Stimulated activated naive CD8-positive, alpha-beta T cell treated with anti-CD3 and anti-CD28 coated beads, Interleukin-15, Interleukin-2, amounts not matched to agents 100 U/mL and 50 U/mL, for 24 hours (primary cell): ENCODE measurements around the gene RPE65.
A peak's percentile ranks its signal among the peaks of the same experiment; 100 is the strongest.
"Not testable (repeated sequence)": the region's sequence is repeated elsewhere in the genome, so short reads cannot be mapped to it uniquely, and the experiment has no call there.

Experiments
- ATAC-seq: fragments of 150-1000 bp; cut with Tn5 transposase; one replicate; pipeline ENCODE4 v1.10.0; 2021
- DNase-seq: peaks from one replicate; pipeline ENCODE4 v3.0.0; 2021

The RPE65 gene

DNA sequence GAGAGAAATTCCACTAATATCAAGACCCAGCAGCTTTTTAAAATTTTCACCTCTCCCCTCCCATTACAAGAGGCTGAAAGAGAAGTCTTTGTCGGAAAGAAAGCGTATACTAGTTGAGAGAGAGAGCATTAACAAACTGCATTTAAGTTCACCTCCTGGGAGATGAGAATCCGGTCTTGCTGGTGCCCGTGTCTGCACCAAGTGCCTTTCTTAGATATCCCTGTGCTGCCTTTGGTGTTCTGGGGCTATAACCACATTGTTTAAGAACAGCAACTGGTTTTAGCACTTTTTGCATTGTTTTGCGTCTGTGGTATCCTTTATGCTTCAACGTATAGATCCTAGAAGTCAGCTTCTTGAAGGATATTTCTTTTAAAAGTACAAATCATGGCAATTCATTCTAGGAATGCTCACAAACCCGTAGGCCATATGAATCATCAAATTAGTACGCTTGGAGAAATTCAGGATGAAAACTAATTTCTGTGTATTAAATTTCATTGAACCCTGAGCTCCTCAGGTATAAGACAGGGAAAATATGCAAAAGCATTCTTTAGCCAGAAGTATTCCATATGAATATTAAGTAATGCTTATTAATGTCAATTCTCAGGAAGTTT, 3.4 kb upstream of the RPE65 start:
- ATAC-seq = no peak
- DNase-seq = no peak

DNA sequence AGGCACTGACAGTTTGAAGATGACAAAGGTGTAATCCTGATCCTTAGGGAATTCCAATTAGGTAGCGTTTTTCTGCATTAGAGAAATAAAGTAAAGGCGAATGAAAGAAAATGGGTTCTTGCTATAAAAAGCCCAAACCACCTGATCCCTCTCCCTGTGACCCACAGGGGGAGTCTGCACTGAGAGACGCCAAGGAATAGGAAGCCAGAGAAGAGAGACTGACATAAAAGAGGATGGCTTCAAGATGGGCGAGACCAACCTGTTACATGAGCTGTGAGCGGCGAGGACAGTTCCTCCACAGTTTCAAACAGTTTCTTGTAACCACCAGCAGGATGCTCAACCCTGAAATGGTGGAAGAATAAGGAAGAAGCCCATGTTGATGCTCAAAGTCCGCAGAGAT, 1.4 kb downstream of the RPE65 start:
- no peak for DNase-seq
- no peak for ATAC-seq

DNA sequence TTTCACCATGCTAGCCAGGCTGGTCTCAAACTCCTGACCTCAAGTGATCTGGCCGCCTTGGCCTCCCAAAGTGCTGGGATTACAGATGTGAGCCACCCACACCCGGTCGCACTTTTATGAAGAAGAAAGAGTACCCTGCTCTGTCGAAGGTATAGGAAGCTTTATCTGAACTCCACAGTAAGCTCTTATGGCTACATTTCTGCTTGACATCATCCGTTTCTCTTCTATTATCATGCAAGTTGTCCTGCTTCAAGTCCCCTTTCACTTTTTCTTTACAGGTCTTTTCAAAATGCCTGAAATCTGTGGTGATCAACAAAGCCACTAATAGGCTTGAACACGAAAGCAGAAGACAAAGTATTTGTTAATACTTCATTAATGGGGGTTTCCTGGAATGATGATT, 4.0 kb downstream of the RPE65 start:
- no peak for ATAC-seq
- DNase-seq = no peak

DNA sequence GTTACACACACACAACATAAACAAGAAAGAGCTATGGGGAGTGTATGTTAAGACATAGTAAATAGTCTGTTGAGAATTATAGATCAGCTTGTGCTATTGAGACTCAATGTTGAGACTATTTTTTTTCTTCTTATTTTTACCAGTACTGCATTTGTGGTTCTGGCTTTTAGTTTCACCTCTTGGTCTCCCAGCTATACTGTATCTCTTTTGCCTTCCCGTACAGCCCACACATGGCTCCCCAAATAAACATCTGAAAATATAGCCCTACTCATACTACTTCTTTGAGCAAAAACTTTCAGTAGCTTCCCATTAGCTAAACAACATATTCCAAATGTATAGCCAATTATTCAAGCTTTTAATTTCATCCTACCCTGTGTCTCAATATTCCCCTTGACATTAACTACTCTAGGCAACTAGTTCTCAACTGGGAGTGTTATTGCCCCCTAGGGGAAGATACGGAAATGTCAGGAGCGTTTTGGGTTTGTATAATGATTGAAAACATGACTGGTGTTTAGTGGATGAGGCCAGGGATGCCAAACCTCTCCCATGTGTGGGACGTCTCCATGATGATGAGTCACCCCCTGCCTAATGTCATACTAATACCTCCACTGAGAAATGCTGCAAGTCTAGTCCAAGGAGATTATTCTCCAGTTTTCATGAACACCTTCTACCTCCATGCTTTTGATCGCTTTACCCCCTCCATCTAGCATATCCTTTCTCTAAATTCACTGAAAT, 6.8 kb downstream of the RPE65 start:
- DNase-seq = peak; percentile 5

DNA sequence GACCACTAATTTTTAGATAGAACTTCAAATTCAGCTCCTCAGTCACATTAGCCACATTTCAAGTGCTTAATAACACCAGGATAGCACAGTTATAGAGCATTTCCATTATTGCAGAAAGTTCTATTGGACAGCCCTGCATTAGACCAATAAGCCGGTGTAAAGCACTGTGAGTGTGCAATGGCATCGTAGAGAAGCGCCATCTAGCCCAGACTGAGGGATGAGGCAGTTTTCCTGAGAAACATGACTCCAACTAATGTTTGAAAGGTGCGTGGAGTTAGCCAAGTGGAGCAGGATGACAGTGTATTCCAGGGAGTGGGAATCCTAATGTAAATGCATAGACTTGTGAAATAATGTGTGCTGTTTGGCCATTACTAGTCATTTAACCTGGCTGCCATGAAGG, 7.7 kb downstream of the RPE65 start:
- no peak for ATAC-seq
- DNase-seq = no peak

More for the DNA sequence above, 6.8 kb downstream of the RPE65 start:
- ATAC-seq = no peak

DNA sequence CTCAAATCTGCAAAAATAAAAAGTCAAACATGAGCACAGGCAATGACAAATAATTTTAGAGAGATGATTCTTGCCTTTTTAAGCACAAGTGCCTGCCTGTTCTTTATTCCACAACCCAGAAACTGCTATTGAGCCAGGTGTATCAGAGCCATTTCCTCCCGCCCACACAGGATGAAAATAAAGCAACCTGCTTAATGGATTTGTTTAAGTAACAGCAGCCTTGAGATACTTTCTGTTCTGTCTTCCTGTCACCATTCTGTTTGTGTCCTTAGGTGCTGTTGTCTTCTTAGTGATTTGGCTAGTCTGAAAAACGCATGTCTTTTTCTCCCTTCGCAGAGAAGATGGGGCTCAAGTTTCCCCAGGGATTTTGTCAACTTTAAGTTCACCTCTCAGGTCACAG, 11.4 kb downstream of the RPE65 start:
- DNase-seq (no peak), ATAC-seq (no peak)

DNA sequence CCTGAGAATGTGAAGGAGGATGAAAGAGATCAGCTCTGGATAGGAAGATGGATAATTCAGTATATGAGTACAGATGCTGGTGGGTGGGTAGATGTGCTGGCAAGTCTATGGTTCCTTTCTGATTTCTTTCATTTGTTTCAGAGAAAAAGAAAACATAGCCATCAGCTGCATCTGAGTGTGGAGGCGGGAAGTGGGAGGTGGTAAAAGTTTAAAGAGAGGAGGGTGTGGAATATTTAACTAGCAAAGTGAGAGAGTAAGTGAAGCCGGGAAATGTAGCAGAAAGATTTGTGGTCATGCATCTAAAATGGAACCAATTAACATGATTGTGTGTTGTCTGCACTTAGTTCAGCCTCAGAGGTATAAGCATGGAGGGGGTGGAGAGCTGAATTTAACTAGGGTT, 16.4 kb downstream of the RPE65 start:
- ATAC-seq = no peak
- DNase-seq = no peak

DNA sequence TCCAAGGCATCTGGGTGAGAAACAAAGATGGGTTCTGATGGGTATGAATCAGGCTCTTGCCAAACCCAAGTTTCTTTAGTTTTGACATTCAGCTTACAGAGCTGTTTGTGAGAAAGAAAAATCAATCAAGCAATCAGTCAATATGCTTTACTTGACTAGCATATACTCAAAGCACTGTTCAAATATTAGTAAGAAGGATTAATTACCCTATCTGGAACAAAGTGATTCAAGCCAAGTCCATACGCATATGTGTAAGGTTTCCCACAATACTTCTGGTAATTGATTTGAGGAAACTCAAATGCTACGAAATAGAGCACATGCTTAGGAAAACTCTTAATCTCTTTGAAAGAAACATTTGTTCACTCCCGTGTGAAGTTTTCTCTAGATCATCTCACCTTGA, 18.7 kb downstream of the RPE65 start:
- ATAC-seq = no peak

DNA sequence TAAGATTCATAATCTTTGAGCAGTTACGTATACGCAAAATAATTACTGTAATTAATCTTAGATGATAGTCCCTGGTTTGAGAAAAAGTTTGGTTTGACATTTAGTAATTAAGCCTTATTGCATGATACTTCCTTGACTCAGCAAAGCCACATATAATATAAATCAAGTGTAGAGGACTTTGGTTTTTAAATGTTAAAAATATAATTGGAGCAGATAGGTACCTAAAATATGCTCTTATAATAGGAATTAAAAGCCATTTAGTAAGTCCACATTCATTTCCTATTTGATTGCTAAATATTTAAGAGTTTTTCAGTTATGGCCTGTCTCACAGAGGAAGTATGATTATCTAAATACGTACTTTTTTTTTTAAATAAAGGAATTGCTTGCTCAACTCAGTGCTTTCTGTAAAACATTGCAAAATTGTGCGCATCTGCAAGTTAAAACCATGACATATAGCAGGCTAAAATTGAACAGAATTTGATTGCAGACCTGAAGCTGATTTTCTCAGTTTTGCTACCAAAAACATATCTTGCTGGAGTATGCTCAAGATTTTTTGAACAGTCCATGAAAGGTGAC, 20.4 kb downstream of the RPE65 start:
- DNase-seq = no peak
- no peak for ATAC-seq

More for the DNA sequence above, 18.7 kb downstream of the RPE65 start:
- no peak for DNase-seq

DNA sequence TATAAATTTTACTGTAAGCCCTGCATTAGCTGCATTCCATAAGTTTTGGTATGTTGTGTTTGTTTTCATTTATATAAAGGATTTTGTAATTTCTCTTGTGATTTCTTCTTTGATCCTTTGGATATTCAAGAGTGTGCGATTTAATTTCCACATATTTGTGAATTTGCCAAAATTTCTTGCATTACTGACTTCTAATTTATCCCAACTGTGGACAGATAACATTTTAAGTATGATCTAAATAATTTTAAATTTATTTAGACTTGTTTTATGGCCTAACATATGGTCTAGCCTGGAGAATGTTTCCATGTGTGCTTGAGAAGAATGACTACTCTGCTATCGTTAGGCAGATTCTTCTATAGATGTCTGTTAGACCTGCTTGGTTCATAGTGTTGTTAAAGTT, 23.2 kb downstream of the RPE65 start:
- no peak for DNase-seq

DNA sequence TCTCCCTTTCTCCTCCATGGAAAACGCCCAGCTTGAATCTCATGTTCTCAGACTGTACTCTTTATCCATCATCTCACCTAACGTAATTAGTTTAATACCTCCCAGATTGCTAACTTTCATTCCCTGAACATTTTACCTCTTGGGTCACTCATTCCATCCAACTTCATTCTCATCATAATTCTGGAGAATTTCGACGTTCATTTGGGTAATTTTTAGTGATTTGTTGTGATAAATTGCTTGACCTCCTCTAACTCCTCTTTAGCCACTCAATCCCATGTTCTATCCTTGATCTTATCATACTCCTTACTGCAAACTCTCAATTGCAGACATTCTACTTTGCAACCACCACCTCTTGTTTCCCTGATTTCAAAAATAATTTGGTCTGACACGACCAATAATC, 28.4 kb downstream of the RPE65 start:
- no peak for ATAC-seq
- no peak for DNase-seq

More for the DNA sequence above, 23.2 kb downstream of the RPE65 start:
- ATAC-seq = no peak

DNA sequence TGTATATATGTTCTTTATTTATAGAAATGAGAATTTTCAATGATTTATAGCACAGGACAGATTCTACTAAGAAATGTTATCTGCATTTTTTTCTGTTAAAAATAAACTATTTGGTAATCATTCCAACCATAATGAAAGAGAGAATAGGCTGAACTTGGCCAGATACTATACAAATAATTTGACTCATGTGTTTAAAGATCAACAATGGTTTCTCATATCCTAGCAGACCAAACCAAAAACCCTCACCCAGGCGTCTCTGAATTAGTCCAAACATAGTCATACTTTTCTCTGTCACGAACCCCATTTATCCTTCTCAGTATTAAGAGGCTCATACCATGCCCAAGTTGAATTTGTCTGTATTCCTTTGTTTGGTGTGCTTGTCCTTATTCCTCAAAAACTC, 40.3 kb downstream of the RPE65 start:
- DNase-seq = no peak

DNA sequence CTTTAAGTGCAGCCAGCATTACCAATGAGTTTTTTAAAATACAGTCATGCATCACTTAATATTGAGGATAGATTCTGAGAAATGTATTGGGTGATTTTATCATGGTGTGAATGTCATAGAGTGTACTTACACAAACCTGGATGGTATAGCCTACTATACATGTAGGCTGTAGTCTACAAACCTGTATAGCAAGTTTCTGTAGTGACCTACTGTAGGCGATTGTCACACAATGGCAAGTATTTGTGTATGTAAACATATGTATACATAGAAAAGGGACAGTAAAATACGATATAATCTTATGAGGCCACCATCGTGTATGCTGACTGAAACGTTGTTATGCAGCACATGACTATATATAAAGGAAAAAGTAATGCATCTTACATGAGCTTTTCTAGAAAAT, 48.2 kb downstream of the RPE65 start:
- no peak for DNase-seq

More for the DNA sequence above, 40.3 kb downstream of the RPE65 start:
- no peak for ATAC-seq

DNA sequence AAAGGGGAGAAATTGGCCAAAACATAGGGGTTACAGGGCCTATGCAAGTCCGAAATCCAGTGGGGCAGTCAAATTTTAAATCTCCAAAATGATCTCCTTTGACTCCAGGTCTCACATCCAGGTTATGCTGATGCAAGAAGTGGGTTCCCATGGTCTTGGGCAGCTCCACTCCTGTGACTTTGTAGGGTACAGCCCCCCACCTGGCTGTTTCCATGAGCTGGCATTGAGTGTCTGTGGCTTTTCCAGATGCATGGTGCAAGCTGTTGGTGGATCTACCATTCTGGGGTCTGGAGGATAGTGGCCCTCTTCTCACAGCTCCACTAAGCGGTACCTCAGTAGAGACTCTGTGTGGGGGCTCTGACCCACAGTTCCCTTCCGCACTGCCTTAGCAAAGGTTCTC, 54.2 kb downstream of the RPE65 start:
- ATAC-seq = not testable (repeated sequence)

More for the DNA sequence above, 48.2 kb downstream of the RPE65 start:
- ATAC-seq = no peak

DNA sequence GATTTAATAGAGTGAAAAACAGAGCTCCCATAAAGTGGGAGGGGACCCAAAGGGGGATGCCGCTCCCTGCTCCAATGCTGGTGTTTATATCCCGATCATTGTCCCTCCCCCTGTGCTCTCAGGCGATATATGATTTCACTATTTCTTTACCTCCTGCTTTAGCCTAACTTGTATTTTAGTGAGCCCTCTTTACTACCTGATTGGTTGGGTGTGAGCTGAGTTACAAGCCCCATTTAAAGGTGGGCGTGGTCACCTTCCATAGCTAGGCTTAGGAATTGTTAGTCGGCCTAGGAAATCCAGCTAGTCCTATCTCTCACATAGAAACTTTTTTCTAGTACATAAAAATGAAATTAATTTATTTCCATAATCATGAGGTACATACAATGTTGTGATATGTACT, 57.3 kb downstream of the RPE65 start:
- not testable (repeated sequence) for DNase-seq, ATAC-seq

More for the DNA sequence above, 54.2 kb downstream of the RPE65 start:
- not testable (repeated sequence) for DNase-seq

DNA sequence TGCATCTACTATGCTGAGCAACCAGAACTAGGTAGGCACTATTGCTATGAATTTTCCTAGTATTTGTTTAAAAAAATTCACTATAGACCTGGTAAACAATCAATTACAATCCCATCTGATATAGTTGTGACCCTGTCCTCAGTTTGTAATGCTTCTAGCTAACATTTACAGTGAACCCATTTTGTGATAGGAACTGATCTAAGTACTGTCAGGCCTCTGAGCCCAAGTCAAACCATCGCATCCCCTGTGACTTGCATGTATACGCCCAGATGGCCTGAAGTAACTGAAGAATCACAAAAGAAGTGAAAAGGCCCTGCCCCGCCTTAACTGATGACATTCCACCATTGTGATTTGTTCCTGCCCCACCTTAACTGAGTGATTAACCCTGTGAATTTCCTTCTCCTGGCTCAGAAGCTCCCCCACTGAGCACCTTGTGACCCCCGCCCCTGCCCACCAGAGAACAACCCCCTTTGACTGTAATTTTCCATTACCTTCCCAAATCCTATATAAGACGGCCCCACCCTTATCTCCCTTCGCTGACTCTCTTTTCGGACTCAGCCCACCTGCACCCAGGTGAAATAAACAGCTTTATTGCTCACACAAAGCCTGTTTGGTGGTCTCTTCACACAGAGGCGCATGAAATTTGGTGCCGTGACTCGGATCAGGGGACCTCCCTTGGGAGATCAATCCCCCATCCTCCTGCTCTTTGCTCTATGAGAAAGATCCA, 63.8 kb downstream of the RPE65 start:
- ATAC-seq = not testable (repeated sequence)

DNA sequence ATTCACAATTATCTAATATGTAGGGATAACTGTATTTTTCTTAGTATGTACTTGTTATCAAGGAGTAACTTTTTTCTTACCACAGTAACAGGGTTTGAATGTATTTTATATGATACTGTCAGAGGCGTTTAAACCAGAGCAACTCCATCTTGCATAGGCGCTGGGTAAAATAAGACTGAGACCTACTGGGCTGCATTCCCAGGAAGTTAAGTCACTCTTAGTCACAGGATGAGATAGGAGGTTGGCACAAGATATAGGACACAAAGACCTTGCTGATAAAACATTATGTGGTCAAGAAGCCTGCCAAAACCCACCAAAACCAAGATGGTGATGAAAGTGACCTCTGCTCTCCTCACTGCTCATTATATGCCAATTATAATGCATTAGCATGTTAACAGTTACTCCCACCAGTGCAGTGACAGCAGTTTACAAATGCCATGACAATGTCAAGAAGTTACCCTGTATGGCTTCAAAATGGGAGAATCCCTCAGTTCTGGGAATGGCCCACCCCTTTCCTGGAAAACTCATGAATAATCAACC, 64.8 kb downstream of the RPE65 start:
- DNase-seq (no peak), ATAC-seq (no peak)

More for the DNA sequence above, 63.8 kb downstream of the RPE65 start:
- DNase-seq = not testable (repeated sequence)

DNA sequence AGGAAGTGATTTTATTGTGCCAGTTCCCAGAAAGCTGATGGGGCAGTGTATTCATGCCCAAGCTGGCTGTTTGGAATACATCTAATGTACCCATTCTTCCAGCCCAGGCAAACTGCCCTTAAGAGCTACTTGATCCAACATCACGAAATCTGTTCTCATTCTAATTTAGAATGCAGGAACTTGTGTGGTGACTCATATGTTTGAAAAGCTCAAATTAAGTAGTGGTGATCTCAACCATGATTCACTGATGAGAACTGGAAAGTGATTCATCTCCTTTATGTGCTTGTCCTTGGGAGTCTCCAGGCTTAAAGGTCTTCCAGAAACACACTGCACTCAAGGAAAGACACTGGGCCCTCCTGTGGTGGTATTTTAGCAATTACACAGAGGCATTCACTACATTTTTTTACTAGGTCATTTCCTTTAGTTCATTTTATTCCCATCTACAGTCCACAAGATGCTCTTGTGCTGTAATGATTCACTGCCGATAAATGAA, 65.4 kb downstream of the RPE65 start:
- DNase-seq (no peak), ATAC-seq (peak; percentile 78)

DNA sequence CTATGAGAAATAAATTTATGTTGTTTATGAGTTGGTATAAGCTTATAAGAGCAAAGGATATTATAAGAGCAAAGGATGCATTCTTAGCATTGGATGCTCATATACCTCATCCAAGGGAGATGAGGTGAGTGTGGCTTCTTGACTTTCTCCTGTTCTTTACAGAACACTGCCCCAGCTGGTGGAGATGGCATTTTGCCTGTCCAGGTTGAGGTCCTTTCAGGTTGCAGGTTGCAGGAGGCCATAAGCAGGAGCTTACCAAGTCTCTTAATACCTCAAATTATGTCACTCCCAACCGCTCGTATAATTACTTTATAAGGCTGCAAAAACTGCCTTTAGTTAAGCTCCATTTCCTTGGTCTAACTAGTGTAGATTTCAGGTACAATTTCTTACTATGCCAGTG, 66.7 kb downstream of the RPE65 start:
- ATAC-seq (no peak), DNase-seq (no peak)

DNA sequence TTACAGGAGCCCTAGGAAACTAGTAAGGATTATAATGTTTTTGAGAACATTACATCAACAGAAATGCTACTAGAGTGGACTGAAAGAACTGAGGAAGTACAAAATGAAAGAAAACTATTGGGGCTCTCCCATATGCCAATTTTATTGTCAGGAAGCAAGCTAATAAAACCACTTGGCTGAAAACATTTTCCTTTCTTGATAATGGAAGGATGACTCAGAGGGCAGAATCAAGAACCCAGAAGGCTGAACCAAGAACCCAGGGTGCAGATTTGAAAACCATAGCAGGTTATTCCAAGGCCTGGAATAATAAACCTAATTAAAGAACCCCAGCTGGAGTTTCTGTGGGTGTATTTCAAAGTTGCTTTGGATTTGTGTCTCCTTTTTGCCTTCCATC, 70.7 kb downstream of the RPE65 start:
- DNase-seq (no peak), ATAC-seq (no peak)
